ENCODE data around the gene GNPAT. TPM values are rescaled to one million over a fixed set of nuclear protein-coding genes. Genes with fewer than 3 reads are reported as not detected.

The GNPAT gene
- total and polyA plus RNA-seq, 2 of the 8 experiments (the other 6 are each of a cell fraction or from before 2014, with no cell fraction given): 22.9 to 47.4 TPM

DNA sequence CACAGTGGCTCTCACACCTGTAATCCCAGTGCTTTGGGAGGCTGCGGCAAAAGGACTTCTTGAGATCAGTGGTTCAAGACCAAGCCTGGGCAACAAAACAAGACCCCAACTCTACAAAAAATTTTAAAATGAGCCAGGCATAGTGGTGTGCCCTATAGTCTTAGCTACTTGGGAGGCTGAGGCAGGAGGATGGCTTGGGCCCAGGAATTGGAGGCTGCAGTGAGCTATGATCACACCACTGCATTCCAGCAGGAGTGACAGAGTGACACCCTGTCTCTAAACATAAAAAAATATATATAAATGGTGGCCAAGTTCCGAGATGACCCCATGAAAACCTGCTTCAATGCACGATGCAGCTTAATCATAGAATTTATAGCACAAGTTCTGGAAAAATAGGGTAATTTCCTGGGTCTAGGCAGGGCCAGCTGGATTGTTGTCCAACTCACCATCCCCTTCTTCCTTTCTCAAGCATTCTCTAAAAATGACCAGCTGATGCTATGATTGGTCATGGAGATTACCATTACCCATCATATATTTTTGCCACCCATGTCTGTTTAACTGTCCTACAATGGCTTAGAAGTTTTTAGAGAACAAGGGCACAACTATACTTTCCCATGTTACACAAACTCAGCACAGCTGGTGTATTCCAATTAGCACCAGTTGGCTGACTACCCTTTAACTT lies 5.3 kb upstream of the GNPAT start (continued):
- TF ChIP-seq, protein P1, sequence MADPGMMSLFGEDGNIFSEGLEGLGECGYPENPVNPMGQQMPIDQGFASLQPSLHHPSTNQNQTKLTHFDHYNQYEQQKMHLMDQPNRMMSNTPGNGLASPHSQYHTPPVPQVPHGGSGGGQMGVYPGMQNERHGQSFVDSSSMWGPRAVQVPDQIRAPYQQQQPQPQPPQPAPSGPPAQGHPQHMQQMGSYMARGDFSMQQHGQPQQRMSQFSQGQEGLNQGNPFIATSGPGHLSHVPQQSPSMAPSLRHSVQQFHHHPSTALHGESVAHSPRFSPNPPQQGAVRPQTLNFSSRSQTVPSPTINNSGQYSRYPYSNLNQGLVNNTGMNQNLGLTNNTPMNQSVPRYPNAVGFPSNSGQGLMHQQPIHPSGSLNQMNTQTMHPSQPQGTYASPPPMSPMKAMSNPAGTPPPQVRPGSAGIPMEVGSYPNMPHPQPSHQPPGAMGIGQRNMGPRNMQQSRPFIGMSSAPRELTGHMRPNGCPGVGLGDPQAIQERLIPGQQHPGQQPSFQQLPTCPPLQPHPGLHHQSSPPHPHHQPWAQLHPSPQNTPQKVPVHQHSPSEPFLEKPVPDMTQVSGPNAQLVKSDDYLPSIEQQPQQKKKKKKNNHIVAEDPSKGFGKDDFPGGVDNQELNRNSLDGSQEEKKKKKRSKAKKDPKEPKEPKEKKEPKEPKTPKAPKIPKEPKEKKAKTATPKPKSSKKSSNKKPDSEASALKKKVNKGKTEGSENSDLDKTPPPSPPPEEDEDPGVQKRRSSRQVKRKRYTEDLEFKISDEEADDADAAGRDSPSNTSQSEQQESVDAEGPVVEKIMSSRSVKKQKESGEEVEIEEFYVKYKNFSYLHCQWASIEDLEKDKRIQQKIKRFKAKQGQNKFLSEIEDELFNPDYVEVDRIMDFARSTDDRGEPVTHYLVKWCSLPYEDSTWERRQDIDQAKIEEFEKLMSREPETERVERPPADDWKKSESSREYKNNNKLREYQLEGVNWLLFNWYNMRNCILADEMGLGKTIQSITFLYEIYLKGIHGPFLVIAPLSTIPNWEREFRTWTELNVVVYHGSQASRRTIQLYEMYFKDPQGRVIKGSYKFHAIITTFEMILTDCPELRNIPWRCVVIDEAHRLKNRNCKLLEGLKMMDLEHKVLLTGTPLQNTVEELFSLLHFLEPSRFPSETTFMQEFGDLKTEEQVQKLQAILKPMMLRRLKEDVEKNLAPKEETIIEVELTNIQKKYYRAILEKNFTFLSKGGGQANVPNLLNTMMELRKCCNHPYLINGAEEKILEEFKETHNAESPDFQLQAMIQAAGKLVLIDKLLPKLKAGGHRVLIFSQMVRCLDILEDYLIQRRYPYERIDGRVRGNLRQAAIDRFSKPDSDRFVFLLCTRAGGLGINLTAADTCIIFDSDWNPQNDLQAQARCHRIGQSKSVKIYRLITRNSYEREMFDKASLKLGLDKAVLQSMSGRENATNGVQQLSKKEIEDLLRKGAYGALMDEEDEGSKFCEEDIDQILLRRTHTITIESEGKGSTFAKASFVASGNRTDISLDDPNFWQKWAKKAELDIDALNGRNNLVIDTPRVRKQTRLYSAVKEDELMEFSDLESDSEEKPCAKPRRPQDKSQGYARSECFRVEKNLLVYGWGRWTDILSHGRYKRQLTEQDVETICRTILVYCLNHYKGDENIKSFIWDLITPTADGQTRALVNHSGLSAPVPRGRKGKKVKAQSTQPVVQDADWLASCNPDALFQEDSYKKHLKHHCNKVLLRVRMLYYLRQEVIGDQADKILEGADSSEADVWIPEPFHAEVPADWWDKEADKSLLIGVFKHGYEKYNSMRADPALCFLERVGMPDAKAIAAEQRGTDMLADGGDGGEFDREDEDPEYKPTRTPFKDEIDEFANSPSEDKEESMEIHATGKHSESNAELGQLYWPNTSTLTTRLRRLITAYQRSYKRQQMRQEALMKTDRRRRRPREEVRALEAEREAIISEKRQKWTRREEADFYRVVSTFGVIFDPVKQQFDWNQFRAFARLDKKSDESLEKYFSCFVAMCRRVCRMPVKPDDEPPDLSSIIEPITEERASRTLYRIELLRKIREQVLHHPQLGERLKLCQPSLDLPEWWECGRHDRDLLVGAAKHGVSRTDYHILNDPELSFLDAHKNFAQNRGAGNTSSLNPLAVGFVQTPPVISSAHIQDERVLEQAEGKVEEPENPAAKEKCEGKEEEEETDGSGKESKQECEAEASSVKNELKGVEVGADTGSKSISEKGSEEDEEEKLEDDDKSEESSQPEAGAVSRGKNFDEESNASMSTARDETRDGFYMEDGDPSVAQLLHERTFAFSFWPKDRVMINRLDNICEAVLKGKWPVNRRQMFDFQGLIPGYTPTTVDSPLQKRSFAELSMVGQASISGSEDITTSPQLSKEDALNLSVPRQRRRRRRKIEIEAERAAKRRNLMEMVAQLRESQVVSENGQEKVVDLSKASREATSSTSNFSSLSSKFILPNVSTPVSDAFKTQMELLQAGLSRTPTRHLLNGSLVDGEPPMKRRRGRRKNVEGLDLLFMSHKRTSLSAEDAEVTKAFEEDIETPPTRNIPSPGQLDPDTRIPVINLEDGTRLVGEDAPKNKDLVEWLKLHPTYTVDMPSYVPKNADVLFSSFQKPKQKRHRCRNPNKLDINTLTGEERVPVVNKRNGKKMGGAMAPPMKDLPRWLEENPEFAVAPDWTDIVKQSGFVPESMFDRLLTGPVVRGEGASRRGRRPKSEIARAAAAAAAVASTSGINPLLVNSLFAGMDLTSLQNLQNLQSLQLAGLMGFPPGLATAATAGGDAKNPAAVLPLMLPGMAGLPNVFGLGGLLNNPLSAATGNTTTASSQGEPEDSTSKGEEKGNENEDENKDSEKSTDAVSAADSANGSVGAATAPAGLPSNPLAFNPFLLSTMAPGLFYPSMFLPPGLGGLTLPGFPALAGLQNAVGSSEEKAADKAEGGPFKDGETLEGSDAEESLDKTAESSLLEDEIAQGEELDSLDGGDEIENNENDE (IDR thresholded peaks at IDR 0.05; ENCODE audit: insufficient replicate concordance, low read length): no peak
- TF ChIP-seq, protein P2, sequence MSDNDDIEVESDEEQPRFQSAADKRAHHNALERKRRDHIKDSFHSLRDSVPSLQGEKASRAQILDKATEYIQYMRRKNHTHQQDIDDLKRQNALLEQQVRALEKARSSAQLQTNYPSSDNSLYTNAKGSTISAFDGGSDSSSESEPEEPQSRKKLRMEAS (IDR thresholded peaks at IDR 0.05): no peak
- TF ChIP-seq RFX5 (IDR thresholded peaks at IDR 0.05; ENCODE audit: borderline replicate concordance, low read depth, low read length): no peak
- TF ChIP-seq NANOG (IDR thresholded peaks at IDR 0.05; ENCODE audit: insufficient read depth, low read depth, low read length, poor library complexity, severe bottlenecking): no peak
- TF ChIP-seq FOSL1 (IDR thresholded peaks at IDR 0.05; ENCODE audit: insufficient read depth, low read depth, low read length): no peak
- no peak for TF ChIP-seq EP300 (IDR thresholded peaks at IDR 0.05; ENCODE audit: borderline replicate concordance in 1 of 2, low read depth in 2 of 2, low read length in 2 of 2)
- TF ChIP-seq SP2 (IDR thresholded peaks at IDR 0.05; ENCODE audit: low read length): no peak
- no peak for TF ChIP-seq CHD2 (IDR thresholded peaks at IDR 0.05; ENCODE audit: low read length)
- TF ChIP-seq EZH2 (IDR thresholded peaks at IDR 0.05; ENCODE audit: low read depth, low read length, severe bottlenecking): no peak
- TF ChIP-seq POLR2A (IDR thresholded peaks at IDR 0.05; ENCODE audit: control extremely low read depth in 1 of 2, low read depth in 2 of 2, low read length in 2 of 2): no peak
